GM12891 (cell line): ENCODE measurements around the gene CYB5A.

Experiments
- POLR2A ChIP-seq: IDR thresholded peaks from 2 replicates; pipeline ENCODE4 v1.6.1; 2011; ENCODE audit warnings: low read depth, low read length, control low read depth
- POLR2AphosphoS5 ChIP-seq: IDR thresholded peaks from 2 replicates; pipeline ENCODE4 v1.6.1; 2011; ENCODE audit warnings: low read depth, low read length, control low read depth

DNA sequence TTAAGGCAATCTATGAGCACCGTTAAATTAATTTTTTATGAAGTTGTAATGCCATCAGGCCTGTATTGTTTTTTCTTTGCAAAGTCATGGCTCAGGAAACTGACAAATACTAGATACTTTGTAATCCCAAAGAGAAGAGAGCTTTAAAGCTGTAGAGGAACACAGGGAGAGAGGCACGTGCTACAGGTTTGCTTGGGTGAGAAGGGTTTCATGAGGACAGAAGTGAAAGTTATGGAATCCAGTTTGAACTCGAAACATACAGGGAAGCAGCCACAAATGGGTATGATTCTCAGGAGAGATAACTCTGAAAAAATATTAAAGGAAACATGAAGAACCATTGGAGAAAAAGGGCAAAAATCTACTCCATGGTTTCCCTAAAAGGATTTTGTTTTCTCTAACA, 49.8 kb downstream of the CYB5A start:
- TF ChIP-seq POLR2A (no peak), POLR2AphosphoS5 (no peak)
